ENCODE results near the gene RPS10. TPM values are rescaled to one million over a fixed set of nuclear protein-coding genes. Genes with fewer than 3 reads are reported as not detected.

Gene RPS10
- total and polyA plus RNA-seq, 2 experiments from 2014 or later = 1,755 to 2,175 TPM

DNA sequence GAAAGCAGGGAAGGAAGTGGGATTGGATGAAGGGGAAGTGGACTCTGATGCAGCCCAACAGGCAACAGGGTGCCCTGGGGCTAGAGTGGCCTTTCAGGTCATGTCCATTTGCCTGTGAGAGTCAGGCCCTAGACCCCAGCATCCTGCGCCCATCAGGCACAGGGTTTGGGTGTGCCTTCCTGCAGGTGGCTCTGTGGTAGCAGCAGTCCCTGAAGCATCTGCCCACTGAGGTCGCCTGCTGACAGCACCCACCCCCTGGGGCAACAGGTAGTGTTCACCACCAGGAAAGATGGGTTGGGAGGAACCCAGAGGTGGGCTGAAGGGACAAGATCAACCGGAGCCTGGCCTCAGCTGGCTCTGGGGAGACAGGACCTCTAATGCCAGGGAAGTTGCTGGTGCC is 43.6 kb upstream of the RPS10 start (continued):
- TF ChIP-seq ZNF462 (CRISPR knock-in tag; IDR thresholded peaks at IDR 0.05) (no peak), ZNF331 (CRISPR knock-in tag; IDR thresholded peaks at IDR 0.05; ENCODE audit: low read depth) (no peak), JUNB (IDR thresholded peaks at IDR 0.05; ENCODE audit: unreplicated experiment) (no peak), ETS1 (IDR thresholded peaks at IDR 0.05) (no peak), NANOG (IDR thresholded peaks at IDR 0.05; ENCODE audit: borderline replicate concordance) (no peak), POLR2AphosphoS5 (IDR thresholded peaks at IDR 0.05; ENCODE audit: low read depth) (no peak), CREB1 (CRISPR knock-in tag; IDR thresholded peaks at IDR 0.05; ENCODE audit: low read depth) (no peak)

- peaks cover 14% of the 10 kb centered on the region for H3K27me3 Mint-ChIP-seq (ENCODE audit: insufficient read depth, low read depth, poor library complexity)
- Histone ChIP-seq H2AFZ (no peak overlapping the region), H3K27ac (ENCODE audit: low read depth) (no peak overlapping the region), H3K9me2 (ENCODE audit: insufficient read depth) (no peaks in the 10 kb centered on the region), H3K4me2 (no peak overlapping the region), H4K20me1 (replicated peaks; ENCODE audit: insufficient read depth) (no peaks in the 10 kb centered on the region), H3K27me3 (ENCODE audit: insufficient read depth) (peaks cover 7% of the 10 kb centered on the region; the same call in 1 of the 2 replicates), H3F3A (replicated peaks; ENCODE audit: low read depth) (no peaks in the 10 kb centered on the region), H3K4me3 (no peak overlapping the region), H3K79me2 (replicated peaks; ENCODE audit: insufficient read depth) (no peaks in the 10 kb centered on the region; the same call in 1 of the 2 replicates), H3K4me1 (ENCODE audit: insufficient read depth) (peaks cover 4% of the 10 kb centered on the region; the same call in 1 of the 2 replicates), H3K36me3 (ENCODE audit: insufficient read depth) (no peaks in the 10 kb centered on the region)
- TF ChIP-seq JUNB (IDR thresholded peaks at IDR 0.05; ENCODE audit: unreplicated experiment) = no peak
- no peak for TF ChIP-seq EZH2 (IDR thresholded peaks at IDR 0.05; ENCODE audit: low read depth, unreplicated experiment)
- TF ChIP-seq STAT1 (IDR thresholded peaks at IDR 0.05; ENCODE audit: unreplicated experiment) = no peak
- DNase-seq (ENCODE audit: low spot score) = no peak
- no peak overlapping the region for H3K27ac Mint-ChIP-seq
- no peak overlapping the region for H3K4me3 Mint-ChIP-seq
- no peaks in the 10 kb centered on the region for H3K36me3 Mint-ChIP-seq (ENCODE audit: low read depth)
- H3K4me1 Mint-ChIP-seq = peaks cover 11% of the 10 kb centered on the region
- no peak for ATAC-seq
- no peaks in the 10 kb centered on the region for H3K9me3 Mint-ChIP-seq
Observed at GRCh38 chr6:34468378-34468892, 42.6 kb upstream of the RPS10 start.

All from GM23338 (cell line).